Measurements from ENCODE around the gene CACNA1C.

- TF ChIP-seq, protein P1, sequence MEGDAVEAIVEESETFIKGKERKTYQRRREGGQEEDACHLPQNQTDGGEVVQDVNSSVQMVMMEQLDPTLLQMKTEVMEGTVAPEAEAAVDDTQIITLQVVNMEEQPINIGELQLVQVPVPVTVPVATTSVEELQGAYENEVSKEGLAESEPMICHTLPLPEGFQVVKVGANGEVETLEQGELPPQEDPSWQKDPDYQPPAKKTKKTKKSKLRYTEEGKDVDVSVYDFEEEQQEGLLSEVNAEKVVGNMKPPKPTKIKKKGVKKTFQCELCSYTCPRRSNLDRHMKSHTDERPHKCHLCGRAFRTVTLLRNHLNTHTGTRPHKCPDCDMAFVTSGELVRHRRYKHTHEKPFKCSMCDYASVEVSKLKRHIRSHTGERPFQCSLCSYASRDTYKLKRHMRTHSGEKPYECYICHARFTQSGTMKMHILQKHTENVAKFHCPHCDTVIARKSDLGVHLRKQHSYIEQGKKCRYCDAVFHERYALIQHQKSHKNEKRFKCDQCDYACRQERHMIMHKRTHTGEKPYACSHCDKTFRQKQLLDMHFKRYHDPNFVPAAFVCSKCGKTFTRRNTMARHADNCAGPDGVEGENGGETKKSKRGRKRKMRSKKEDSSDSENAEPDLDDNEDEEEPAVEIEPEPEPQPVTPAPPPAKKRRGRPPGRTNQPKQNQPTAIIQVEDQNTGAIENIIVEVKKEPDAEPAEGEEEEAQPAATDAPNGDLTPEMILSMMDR (conservative IDR thresholded peaks at IDR 0.05) = no peak
- TF ChIP-seq EZH2 (IDR thresholded peaks at IDR 0.05; ENCODE audit: low read depth) = no peak
These were observed 299.4 kb downstream of the CACNA1C start for GRCh38 chr12:2352203-2352602.

Measured in PC-9 (cell line).